Lower leg skin (tissue), 3 donors: Measurements from ENCODE around the gene HK1.

Experiments used
- POLR2A ChIP-seq, 2 donors: fragments of 450-650 bp; IDR thresholded peaks; one replicate each; pipeline ENCODE4 v1.6.1; 2016 to 2017; ENCODE audit warnings: antibody characterized with exemption in 2 of 2, mild to moderate bottlenecking in 1 of 2, moderate library complexity in 1 of 2
- TF ChIP-seq, protein P1 (sequence below), 3 donors: fragments of 450-650 bp; IDR thresholded peaks; one replicate each; pipeline ENCODE4 v1.5.1; 2016; ENCODE audit warnings: antibody characterized with exemption in 3 of 3, mild to moderate bottlenecking in 3 of 3, moderate library complexity in 2 of 3

GRCh38 chr10:69367469-69367868, 89.2 kb downstream of the HK1 start:
- no peak for TF ChIP-seq POLR2A (IDR thresholded peaks at IDR 0.05)
- TF ChIP-seq, protein P1, sequence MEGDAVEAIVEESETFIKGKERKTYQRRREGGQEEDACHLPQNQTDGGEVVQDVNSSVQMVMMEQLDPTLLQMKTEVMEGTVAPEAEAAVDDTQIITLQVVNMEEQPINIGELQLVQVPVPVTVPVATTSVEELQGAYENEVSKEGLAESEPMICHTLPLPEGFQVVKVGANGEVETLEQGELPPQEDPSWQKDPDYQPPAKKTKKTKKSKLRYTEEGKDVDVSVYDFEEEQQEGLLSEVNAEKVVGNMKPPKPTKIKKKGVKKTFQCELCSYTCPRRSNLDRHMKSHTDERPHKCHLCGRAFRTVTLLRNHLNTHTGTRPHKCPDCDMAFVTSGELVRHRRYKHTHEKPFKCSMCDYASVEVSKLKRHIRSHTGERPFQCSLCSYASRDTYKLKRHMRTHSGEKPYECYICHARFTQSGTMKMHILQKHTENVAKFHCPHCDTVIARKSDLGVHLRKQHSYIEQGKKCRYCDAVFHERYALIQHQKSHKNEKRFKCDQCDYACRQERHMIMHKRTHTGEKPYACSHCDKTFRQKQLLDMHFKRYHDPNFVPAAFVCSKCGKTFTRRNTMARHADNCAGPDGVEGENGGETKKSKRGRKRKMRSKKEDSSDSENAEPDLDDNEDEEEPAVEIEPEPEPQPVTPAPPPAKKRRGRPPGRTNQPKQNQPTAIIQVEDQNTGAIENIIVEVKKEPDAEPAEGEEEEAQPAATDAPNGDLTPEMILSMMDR (IDR thresholded peaks at IDR 0.05), result no peak
